Muscle of leg (tissue), 11 donors: ENCODE measurements around the gene IPMK. TPM values are rescaled to one million over a fixed set of nuclear protein-coding genes. Genes with fewer than 3 reads are reported as not detected.
A peak's percentile ranks its signal among the peaks of the same experiment; 100 is the strongest.
"Not testable (repeated sequence)": the region's sequence is repeated elsewhere in the genome, so short reads cannot be mapped to it uniquely, and the experiment has no call there.

ENCODE experiments used
- DNase-seq: peaks from one replicate; pipeline ENCODE4 v3.0.0; 2013
- H3K27ac ChIP-seq: one replicate; pipeline ENCODE4 v1.5.1; 2013; ENCODE audit warnings: mild to moderate bottlenecking, low read length, control low read depth
- H3K27me3 ChIP-seq: one replicate; pipeline ENCODE4 v1.6.1; 2013; ENCODE audit warnings: low read length; ENCODE audit not compliant: control insufficient read depth, insufficient read depth
- H3K36me3 ChIP-seq: one replicate; pipeline ENCODE4 v1.6.1; 2013; ENCODE audit warnings: low read length; ENCODE audit not compliant: control insufficient read depth, insufficient read depth
- H3K4me1 ChIP-seq: one replicate; pipeline ENCODE4 v1.6.1; 2013; ENCODE audit warnings: low read length; ENCODE audit not compliant: control insufficient read depth, insufficient read depth
- H3K4me3 ChIP-seq: one replicate; pipeline ENCODE4 v1.5.1; 2013; ENCODE audit warnings: low read length, control low read depth
- H3K9me3 ChIP-seq: replicated peaks from 2 replicates; pipeline ENCODE4 v1.6.1; 2013; ENCODE audit warnings: low read depth, low read length; ENCODE audit not compliant: control insufficient read depth
- WGBS: methylation state at CpG from one replicate; pipeline ENCODE4 v1.1.5; 2013; ENCODE audit warnings: missing lambda C conversion rate; ENCODE audit not compliant: insufficient coverage; 5-methylcytosine and 5-hydroxymethylcytosine counted together
- polyA plus RNA-seq, 8 donors: library from polyadenylated mRNA; unstranded; fragments of 120-200 nt; gene quantifications; one replicate each; pipeline versions ENCODE4 v1.2.1 to v1.2.3, GENCODE V29; 2013; ENCODE audit warnings: inconsistent platforms in 1 of 8, low replicate concordance in 1 of 8; ENCODE audit not compliant: insufficient read length in 8 of 8, insufficient read depth in 1 of 8
- total RNA-seq: library from RNA; stranded (reverse); fragments of 120-200 nt; gene quantifications from one replicate; pipeline ENCODE4 v1.2.4, GENCODE V29; 2013

The IPMK gene
- total and polyA plus RNA-seq, 9 donors: 2.7 to 4.6 (median 3.5) TPM

GRCh38 chr10:58229856-58230255 lies 37.8 kb downstream of the IPMK start:
- H3K36me3 ChIP-seq, H3K4me1 ChIP-seq, H3K4me3 ChIP-seq, H3K27ac ChIP-seq, H3K9me3 ChIP-seq, DNase-seq, H3K27me3 ChIP-seq: not testable (repeated sequence)
- 91% methylated on average over 7 of the region's 7 CpGs for WGBS

- H3K4me3 ChIP-seq: no peak overlapping the region
- no peaks in the 10 kb centered on the region for H3K36me3 ChIP-seq
- H3K4me1 ChIP-seq: no peaks in the 10 kb centered on the region
- H3K27me3 ChIP-seq: no peaks in the 10 kb centered on the region
- no peaks in the 10 kb centered on the region for H3K9me3 ChIP-seq
- DNase-seq: no peak
- no CpG with 5 or more reads among the region's 2 CpGs for WGBS
- no peak overlapping the region for H3K27ac ChIP-seq
Observed at GRCh38 chr10:58225654-58226053, 42.0 kb downstream of the IPMK start.

- Histone ChIP-seq H3K4me3 (no peak overlapping the region), H3K4me1 (no peaks in the 10 kb centered on the region), H3K36me3 (peaks cover 3% of the 10 kb centered on the region), H3K9me3 (no peaks in the 10 kb centered on the region), H3K27me3 (no peaks in the 10 kb centered on the region), H3K27ac (no peak overlapping the region)
- WGBS: no CpG with 5 or more reads among the region's 2 CpGs
- DNase-seq: no peak
Observed at GRCh38 chr10:58220769-58221451, 46.8 kb downstream of the IPMK start.

- DNase-seq: no peak
- H3K36me3 ChIP-seq: peaks cover 3% of the 10 kb centered on the region
- no peaks in the 10 kb centered on the region for H3K27me3 ChIP-seq
- H3K9me3 ChIP-seq: no peaks in the 10 kb centered on the region
- H3K4me1 ChIP-seq: no peaks in the 10 kb centered on the region
- H3K4me3 ChIP-seq: no peak overlapping the region
- no peak overlapping the region for H3K27ac ChIP-seq
Observed at GRCh38 chr10:58219875-58220274, 47.8 kb downstream of the IPMK start.

GRCh38 chr10:58217612-58218011 lies 50.1 kb downstream of the IPMK start:
- H3K27ac ChIP-seq: no peak overlapping the region
- DNase-seq: no peak
- H3K4me3 ChIP-seq: no peak overlapping the region
- no peaks in the 10 kb centered on the region for H3K9me3 ChIP-seq
- no peaks in the 10 kb centered on the region for H3K4me1 ChIP-seq
- peaks cover 3% of the 10 kb centered on the region for H3K36me3 ChIP-seq
- H3K27me3 ChIP-seq: no peaks in the 10 kb centered on the region
- WGBS: no CpG with 5 or more reads among the region's 4 CpGs

GRCh38 chr10:58212622-58213021 lies 55.1 kb downstream of the IPMK start:
- Histone ChIP-seq H3K4me3 (no peak overlapping the region), H3K36me3 (peaks cover 4% of the 10 kb centered on the region), H3K4me1 (no peaks in the 10 kb centered on the region), H3K27ac (no peak overlapping the region), H3K9me3 (no peaks in the 10 kb centered on the region), H3K27me3 (no peaks in the 10 kb centered on the region)
- WGBS: 90% methylated on average over 3 of the region's 3 CpGs
- no peak for DNase-seq

- DNase-seq: no peak
- H3K4me3 ChIP-seq: no peak overlapping the region
- no peaks in the 10 kb centered on the region for H3K9me3 ChIP-seq
- H3K4me1 ChIP-seq: no peaks in the 10 kb centered on the region
- WGBS: 92% methylated on average over 4 of the region's 6 CpGs
- no peak overlapping the region for H3K27ac ChIP-seq
- H3K27me3 ChIP-seq: no peaks in the 10 kb centered on the region
- H3K36me3 ChIP-seq: peaks cover 4% of the 10 kb centered on the region
Observed at GRCh38 chr10:58210160-58210559, 57.5 kb downstream of the IPMK start.

- DNase-seq: no peak
- no peak overlapping the region for H3K27ac ChIP-seq
Observed at GRCh38 chr10:58209669-58210068, 58.0 kb downstream of the IPMK start.

GRCh38 chr10:58206251-58206650 lies 61.4 kb downstream of the IPMK start:
- no peak for DNase-seq
- no peaks in the 10 kb centered on the region for H3K27me3 ChIP-seq
- WGBS: no CpG with 5 or more reads among the region's 1 CpG
- H3K4me1 ChIP-seq: no peaks in the 10 kb centered on the region
- H3K36me3 ChIP-seq: peaks cover 7% of the 10 kb centered on the region
- H3K4me3 ChIP-seq: no peak overlapping the region
- no peaks in the 10 kb centered on the region for H3K9me3 ChIP-seq
- H3K27ac ChIP-seq: no peak overlapping the region

More at GRCh38 chr10:58209669-58210068, 58.0 kb downstream of the IPMK start:
- Histone ChIP-seq H3K9me3 (no peaks in the 10 kb centered on the region), H3K4me3 (no peak overlapping the region), H3K27me3 (no peaks in the 10 kb centered on the region), H3K4me1 (no peaks in the 10 kb centered on the region), H3K36me3 (peaks cover 4% of the 10 kb centered on the region)
- 97% methylated on average over 3 of the region's 3 CpGs for WGBS

GRCh38 chr10:58201704-58202103 lies 66.0 kb downstream of the IPMK start:
- Histone ChIP-seq H3K27ac (no peak overlapping the region), H3K4me3 (no peak overlapping the region), H3K4me1 (no peaks in the 10 kb centered on the region), H3K27me3 (no peaks in the 10 kb centered on the region), H3K36me3 (peaks cover 2% of the 10 kb centered on the region), H3K9me3 (no peaks in the 10 kb centered on the region)
- no peak for DNase-seq
- WGBS: no CpG with 5 or more reads among the region's 2 CpGs

GRCh38 chr10:58189269-58189668 lies 78.4 kb downstream of the IPMK start:
- Histone ChIP-seq H3K36me3 (no peaks in the 10 kb centered on the region), H3K27ac (no peak overlapping the region), H3K9me3 (no peaks in the 10 kb centered on the region), H3K27me3 (no peaks in the 10 kb centered on the region), H3K4me3 (no peak overlapping the region), H3K4me1 (no peaks in the 10 kb centered on the region)
- peak; percentile 40 for DNase-seq
- 0% methylated on average over 2 of the region's 3 CpGs for WGBS
